ENCODE measurements around the gene PPP2R3C.
"Not testable (repeated sequence)": the region's sequence is repeated elsewhere in the genome, so short reads cannot be mapped to it uniquely, and the experiment has no call there.

Gene PPP2R3C

GRCh38 chr14:35123388-35123703 lies 1.6 kb upstream of the PPP2R3C start:
- no peak for DNase-seq

GRCh38 chr14:35122696-35123387 lies 1.1 kb upstream of the PPP2R3C start:
- no peak for DNase-seq

- DNase-seq = no peak
These were observed 534 bp downstream of the PPP2R3C start for GRCh38 chr14:35121026-35121886.

GRCh38 chr14:35117112-35117511 lies 4.7 kb downstream of the PPP2R3C start:
- no peak for DNase-seq

- DNase-seq = no peak
These were observed 5.5 kb downstream of the PPP2R3C start for GRCh38 chr14:35116242-35116641.

GRCh38 chr14:35114036-35114435 lies 7.8 kb downstream of the PPP2R3C start:
- DNase-seq = no peak

GRCh38 chr14:35113308-35113950 lies 8.4 kb downstream of the PPP2R3C start:
- DNase-seq = no peak

GRCh38 chr14:35112641-35113040 lies 9.1 kb downstream of the PPP2R3C start:
- DNase-seq = no peak

- DNase-seq = no peak
These were observed 13.9 kb downstream of the PPP2R3C start for GRCh38 chr14:35107866-35108265.

- not testable (repeated sequence) for DNase-seq
These were observed 27.1 kb downstream of the PPP2R3C start for GRCh38 chr14:35094645-35095044.

- DNase-seq = no peak
These were observed 33.3 kb downstream of the PPP2R3C start for GRCh38 chr14:35088514-35088913.

GRCh38 chr14:35085441-35085840 lies 36.3 kb downstream of the PPP2R3C start:
- no peak for DNase-seq

GRCh38 chr14:35083530-35084150 lies 38.1 kb downstream of the PPP2R3C start:
- no peak for DNase-seq

- DNase-seq = no peak
These were observed 42.0 kb downstream of the PPP2R3C start for GRCh38 chr14:35079742-35080141.

GRCh38 chr14:35078082-35078481 lies 43.7 kb downstream of the PPP2R3C start:
- DNase-seq = no peak

- DNase-seq = no peak
These were observed 48.3 kb downstream of the PPP2R3C start for GRCh38 chr14:35073486-35073885.

GRCh38 chr14:35072226-35072625 lies 49.6 kb downstream of the PPP2R3C start:
- DNase-seq = no peak

- no peak for DNase-seq
These were observed 53.4 kb downstream of the PPP2R3C start for GRCh38 chr14:35068238-35069012.

GRCh38 chr14:35065731-35066130 lies 56.1 kb downstream of the PPP2R3C start:
- DNase-seq = not testable (repeated sequence)

- DNase-seq = not testable (repeated sequence)
These were observed 60.5 kb downstream of the PPP2R3C start for GRCh38 chr14:35061113-35061791.

GRCh38 chr14:35052637-35053036 lies 69.2 kb downstream of the PPP2R3C start:
- DNase-seq = no peak

- no peak for DNase-seq
These were observed 70.0 kb downstream of the PPP2R3C start for GRCh38 chr14:35051796-35052195.
